ENCODE data around the gene CDC37. TPM values are rescaled to one million over a fixed set of nuclear protein-coding genes. Genes with fewer than 3 reads are reported as not detected.

CDC37 gene
- polyA plus RNA-seq, 1 experiment = 268 TPM

DNA sequence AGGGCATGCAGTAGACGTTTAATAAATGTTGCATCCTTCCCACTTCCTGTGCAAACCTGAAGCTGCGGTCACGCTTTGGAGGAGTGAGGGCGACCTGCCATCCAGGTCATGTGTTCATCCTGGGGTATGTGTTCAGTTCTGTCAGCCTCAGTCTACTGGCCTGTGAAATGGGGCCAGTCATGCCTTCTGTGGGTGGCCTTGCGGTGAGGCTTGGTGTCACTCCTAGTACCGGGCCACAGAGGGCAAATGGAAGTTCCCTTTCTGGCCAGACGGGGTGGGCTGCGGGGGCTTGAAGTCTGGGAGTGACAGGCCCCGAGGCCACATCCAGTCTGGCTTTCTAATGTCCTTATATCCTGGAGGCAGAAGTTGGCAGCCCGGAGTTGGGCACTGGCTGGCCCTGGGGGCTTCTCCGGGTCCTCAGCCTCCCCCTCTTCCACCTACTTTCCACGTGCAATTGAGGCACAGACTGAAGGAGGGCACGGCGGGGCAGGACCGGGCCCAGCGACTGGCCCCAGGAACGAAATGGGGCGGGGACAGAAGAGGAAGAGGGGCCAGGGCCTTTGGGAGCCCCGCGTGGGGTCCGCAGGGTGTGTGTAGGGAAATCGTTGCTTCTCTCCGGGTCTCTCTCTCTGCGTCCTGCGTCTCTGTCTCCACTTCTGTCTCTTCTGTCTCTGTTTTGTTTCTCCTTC, 28.1 kb upstream of the CDC37 start:
- peaks cover 9% of the 10 kb centered on the region; the same call in 1 of the 2 replicates for H3K9me3 ChIP-seq (ENCODE audit: control insufficient read depth, insufficient read depth, low read length)
- no peak for DNase-seq (ENCODE audit: low read depth, low spot score)
- TF ChIP-seq, protein P1, sequence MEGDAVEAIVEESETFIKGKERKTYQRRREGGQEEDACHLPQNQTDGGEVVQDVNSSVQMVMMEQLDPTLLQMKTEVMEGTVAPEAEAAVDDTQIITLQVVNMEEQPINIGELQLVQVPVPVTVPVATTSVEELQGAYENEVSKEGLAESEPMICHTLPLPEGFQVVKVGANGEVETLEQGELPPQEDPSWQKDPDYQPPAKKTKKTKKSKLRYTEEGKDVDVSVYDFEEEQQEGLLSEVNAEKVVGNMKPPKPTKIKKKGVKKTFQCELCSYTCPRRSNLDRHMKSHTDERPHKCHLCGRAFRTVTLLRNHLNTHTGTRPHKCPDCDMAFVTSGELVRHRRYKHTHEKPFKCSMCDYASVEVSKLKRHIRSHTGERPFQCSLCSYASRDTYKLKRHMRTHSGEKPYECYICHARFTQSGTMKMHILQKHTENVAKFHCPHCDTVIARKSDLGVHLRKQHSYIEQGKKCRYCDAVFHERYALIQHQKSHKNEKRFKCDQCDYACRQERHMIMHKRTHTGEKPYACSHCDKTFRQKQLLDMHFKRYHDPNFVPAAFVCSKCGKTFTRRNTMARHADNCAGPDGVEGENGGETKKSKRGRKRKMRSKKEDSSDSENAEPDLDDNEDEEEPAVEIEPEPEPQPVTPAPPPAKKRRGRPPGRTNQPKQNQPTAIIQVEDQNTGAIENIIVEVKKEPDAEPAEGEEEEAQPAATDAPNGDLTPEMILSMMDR (IDR thresholded peaks at IDR 0.05; ENCODE audit: low read depth, low read length) = peak; percentile 13; the same call in 1 of the 2 replicates
- H3K27me3 ChIP-seq (ENCODE audit: control insufficient read depth, insufficient read depth, low read length) = peaks cover 3% of the 10 kb centered on the region
- CTCF ChIA-PET = interaction anchor here (0.6 kb wide), 1 partner anchor 66 kb away, joined by 3 read pairs; no protein-coding TSS in a partner anchor
- POLR2A ChIA-PET = interaction anchor here (0.6 to 1.5 kb wide), 4 partner anchors 11 to 108 kb away, joined by 4 read pairs; partner anchors contain the start of gene PDE4A
- peak overlapping the region; percentile 68 for H3K4me3 ChIP-seq (ENCODE audit: low read depth, low read length)
- H3K27ac ChIP-seq (ENCODE audit: low read depth, low read length) = no peak overlapping the region

DNA sequence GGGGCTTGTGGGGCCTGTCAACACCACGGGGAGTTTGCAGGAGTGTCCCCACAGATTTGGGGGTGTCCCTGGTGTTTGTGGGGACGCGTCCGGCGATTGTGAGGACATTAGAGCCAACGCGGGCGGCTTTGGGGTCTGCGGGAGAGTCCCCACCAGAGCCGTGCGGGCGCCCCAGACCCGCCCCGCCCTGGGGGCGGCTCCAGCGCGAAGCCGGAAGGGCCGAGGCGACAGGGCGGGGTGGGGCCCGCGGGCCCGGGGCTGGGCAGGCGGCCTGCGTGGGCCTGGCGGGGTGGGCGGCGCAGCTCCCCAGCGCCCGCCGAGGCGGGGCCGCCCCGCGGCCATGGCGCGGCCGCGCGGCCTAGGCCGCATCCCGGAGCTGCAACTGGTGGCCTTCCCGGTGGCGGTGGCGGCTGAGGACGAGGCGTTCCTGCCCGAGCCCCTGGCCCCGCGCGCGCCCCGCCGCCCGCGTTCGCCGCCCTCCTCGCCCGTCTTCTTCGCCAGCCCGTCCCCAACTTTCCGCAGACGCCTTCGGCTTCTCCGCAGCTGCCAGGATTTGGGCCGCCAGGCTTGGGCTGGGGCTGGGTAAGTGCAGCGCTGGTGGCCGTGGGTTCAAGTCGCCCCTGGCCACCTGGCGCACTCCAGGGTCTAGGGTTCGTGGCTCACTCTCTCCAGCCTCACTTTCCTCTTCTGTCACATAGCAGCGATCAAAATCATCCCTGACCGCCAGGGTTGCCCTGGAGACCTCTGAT, 27.3 kb upstream of the CDC37 start:
- no peak for DNase-seq (ENCODE audit: low read depth, low spot score)
- H3K27ac ChIP-seq (ENCODE audit: low read depth, low read length) = no peak overlapping the region

DNA sequence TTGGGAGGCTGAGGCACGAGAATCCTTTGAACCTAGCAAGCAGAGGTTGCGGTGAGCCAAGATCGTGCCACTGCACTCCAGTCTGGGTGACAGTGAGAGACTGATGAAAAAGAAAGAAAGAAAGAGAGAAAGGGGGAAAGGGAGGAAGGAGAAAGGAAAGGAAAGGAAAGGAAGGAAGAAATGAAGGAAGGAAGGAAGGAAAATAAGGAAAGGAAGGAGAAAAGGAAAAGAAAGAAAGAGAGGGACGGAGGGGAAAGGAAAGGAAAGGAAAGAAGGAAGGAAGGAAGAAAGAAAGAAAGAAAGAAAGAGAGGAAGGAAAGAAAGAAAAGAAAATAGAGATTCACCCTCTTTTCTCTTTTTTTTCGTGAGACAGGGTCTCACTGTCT, 25.6 kb upstream of the CDC37 start:
- H3K9me3 ChIP-seq (ENCODE audit: control insufficient read depth, insufficient read depth, low read length) = peaks cover 9% of the 10 kb centered on the region; the same call in 1 of the 2 replicates
- H3K27me3 ChIP-seq (ENCODE audit: control insufficient read depth, insufficient read depth, low read length) = peaks cover 3% of the 10 kb centered on the region
- ChIA-PET POLR2A (no interaction called here), CTCF (interaction anchor here (0.6 to 1.3 kb wide), 2 partner anchors 24 to 50 kb away, joined by 3 to 14 read pairs; no protein-coding TSS in a partner anchor)
- no peak overlapping the region for H3K4me3 ChIP-seq (ENCODE audit: low read depth, low read length)
- no peak for DNase-seq (ENCODE audit: low read depth, low spot score)
- H3K27ac ChIP-seq (ENCODE audit: low read depth, low read length) = no peak overlapping the region
- TF ChIP-seq, protein P1 (IDR thresholded peaks at IDR 0.05; ENCODE audit: low read depth, low read length) = no peak

More for the DNA sequence above, 27.3 kb upstream of the CDC37 start:
- Histone ChIP-seq H3K9me3 (ENCODE audit: control insufficient read depth, insufficient read depth, low read length) (peaks cover 9% of the 10 kb centered on the region; the same call in 1 of the 2 replicates), H3K27me3 (ENCODE audit: control insufficient read depth, insufficient read depth, low read length) (peaks cover 3% of the 10 kb centered on the region), H3K4me3 (ENCODE audit: low read depth, low read length) (peak overlapping the region; percentile 68)
- TF ChIP-seq, protein P1 (IDR thresholded peaks at IDR 0.05; ENCODE audit: low read depth, low read length) = no peak; the same call in 1 of the 2 replicates
- ChIA-PET CTCF (interaction anchor here (1.5 kb wide), 1 partner anchor 15 kb away, joined by 5 read pairs; no protein-coding TSS in a partner anchor), POLR2A (interaction anchor here (1.5 kb wide), 1 partner anchor 23 kb away, joined by 4 read pairs; no protein-coding TSS in a partner anchor)

DNA sequence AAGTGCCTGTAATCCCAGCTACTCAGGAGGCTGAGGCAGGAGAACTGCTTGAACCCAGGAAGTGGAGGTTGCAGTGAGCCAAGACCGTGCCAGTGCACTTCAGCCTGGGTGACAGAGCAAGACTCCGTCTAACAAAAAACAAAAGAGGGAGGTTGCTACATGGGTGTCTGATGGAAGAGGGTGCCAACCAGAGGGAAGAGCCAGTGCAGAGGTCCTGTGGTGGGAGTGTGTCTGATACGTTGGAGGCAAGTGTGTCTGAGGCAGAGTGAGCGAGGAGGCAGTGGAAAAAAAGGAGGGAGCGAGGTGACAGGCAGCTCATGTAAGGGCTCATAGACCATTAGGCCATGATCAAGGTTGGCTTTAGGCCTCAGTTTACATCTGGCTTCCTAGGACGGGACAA, 23.8 kb upstream of the CDC37 start:
- Histone ChIP-seq H3K27ac (ENCODE audit: low read depth, low read length) (no peak overlapping the region), H3K9me3 (ENCODE audit: control insufficient read depth, insufficient read depth, low read length) (peaks cover 9% of the 10 kb centered on the region; the same call in 1 of the 2 replicates), H3K4me3 (ENCODE audit: low read depth, low read length) (no peak overlapping the region), H3K27me3 (ENCODE audit: control insufficient read depth, insufficient read depth, low read length) (peaks cover 5% of the 10 kb centered on the region)
- ChIA-PET POLR2A (no interaction called here), CTCF (interaction anchor here (1.1 to 2.7 kb wide), 3 partner anchors 10 to 168 kb away, joined by 3 to 18 read pairs (median 5); no protein-coding TSS in a partner anchor)
- no peak for DNase-seq (ENCODE audit: low read depth, low spot score)
- TF ChIP-seq, protein P1 (IDR thresholded peaks at IDR 0.05; ENCODE audit: low read depth, low read length) = no peak

Measured in AG04450 (cell line).